Gastrocnemius medialis (tissue), 4 donors: ENCODE measurements around the gene FAM53A.

Source experiments
- POLR2A ChIP-seq, 2 donors: fragments of 450-650 bp; IDR thresholded peaks; one replicate each; pipeline ENCODE4 v1.6.1; 2017; ENCODE audit warnings: antibody characterized with exemption in 2 of 2, mild to moderate bottlenecking in 2 of 2, moderate library complexity in 2 of 2
- TF ChIP-seq, protein P1 (sequence below), 5 experiments: fragments of 450-650 bp in 3 of 5; fragments of 200-600 bp in 2 of 5; sonication (generic) in 2 of 5; IDR thresholded peaks in 4 of 5; conservative IDR thresholded peaks in 1 of 5; 1 replicate in 4 of 5; 2 replicates in 1 of 5; pipeline ENCODE4 v1.5.1; 2016 to 2019; ENCODE audit warnings: antibody characterized with exemption in 5 of 5, mild to moderate bottlenecking in 3 of 5, moderate library complexity in 3 of 5

DNA sequence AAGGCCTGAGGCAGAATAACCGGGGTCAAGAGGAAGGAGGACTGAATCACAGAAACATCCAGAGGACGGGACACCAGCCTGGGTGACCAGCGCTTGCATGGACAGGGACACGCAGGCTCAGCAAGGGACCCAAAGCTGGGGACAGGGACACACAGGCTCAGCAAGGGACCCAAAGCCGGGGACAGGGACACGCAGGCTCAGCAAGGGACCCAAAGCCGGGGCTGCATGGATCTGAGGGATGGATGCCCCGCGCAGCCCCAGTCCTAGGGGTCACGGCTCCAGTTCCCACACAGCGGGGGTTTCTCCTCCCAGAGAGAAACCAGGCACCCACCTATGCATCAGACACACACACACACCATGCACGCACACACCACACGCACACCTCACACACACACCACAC is 32.5 kb downstream of the FAM53A start:
- TF ChIP-seq, protein P1, sequence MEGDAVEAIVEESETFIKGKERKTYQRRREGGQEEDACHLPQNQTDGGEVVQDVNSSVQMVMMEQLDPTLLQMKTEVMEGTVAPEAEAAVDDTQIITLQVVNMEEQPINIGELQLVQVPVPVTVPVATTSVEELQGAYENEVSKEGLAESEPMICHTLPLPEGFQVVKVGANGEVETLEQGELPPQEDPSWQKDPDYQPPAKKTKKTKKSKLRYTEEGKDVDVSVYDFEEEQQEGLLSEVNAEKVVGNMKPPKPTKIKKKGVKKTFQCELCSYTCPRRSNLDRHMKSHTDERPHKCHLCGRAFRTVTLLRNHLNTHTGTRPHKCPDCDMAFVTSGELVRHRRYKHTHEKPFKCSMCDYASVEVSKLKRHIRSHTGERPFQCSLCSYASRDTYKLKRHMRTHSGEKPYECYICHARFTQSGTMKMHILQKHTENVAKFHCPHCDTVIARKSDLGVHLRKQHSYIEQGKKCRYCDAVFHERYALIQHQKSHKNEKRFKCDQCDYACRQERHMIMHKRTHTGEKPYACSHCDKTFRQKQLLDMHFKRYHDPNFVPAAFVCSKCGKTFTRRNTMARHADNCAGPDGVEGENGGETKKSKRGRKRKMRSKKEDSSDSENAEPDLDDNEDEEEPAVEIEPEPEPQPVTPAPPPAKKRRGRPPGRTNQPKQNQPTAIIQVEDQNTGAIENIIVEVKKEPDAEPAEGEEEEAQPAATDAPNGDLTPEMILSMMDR (IDR thresholded peaks at IDR 0.05 in 4 of 5, conservative IDR thresholded peaks at IDR 0.05 in 1 of 5): no peak
- TF ChIP-seq POLR2A (IDR thresholded peaks at IDR 0.05): no peak
